Heart right ventricle (tissue), 16 donors: ENCODE measurements around the gene VIPR2. TPM values are rescaled to one million over a fixed set of nuclear protein-coding genes. Genes with fewer than 3 reads are reported as not detected.
A peak's percentile ranks its signal among the peaks of the same experiment; 100 is the strongest.

Source experiments
- ATAC-seq, 8 donors: fragments of 200-7000 bp; cut with Tn5 transposase; one replicate each; pipeline ENCODE4 v1.9.1; 2020; ENCODE audit warnings: mild to moderate bottlenecking in 8 of 8, moderate library complexity in 8 of 8, moderate number of reproducible peaks in 1 of 8
- DNase-seq, 2 donors: peaks; one replicate each; pipeline ENCODE4 v3.0.0-alpha.2; 2020
- H3K27ac ChIP-seq, 10 donors: fragments of 200-600 bp; sonication (generic) in 2 of 10; one replicate each; pipeline versions ENCODE4 v1.5.0 to v1.8.0; 2020 to 2022; ENCODE audit warnings: mild to moderate bottlenecking in 3 of 10
- H3K27me3 ChIP-seq, 7 donors: fragments of 200-600 bp; one replicate each; pipeline ENCODE4 v1.8.0; 2021 to 2022; ENCODE audit warnings: mild to moderate bottlenecking in 2 of 7
- H3K36me3 ChIP-seq, 9 donors: fragments of 200-600 bp; sonication (generic) in 1 of 9; one replicate each; pipeline versions ENCODE4 v1.5.0 to v1.8.0; 2020 to 2022; ENCODE audit warnings: mild to moderate bottlenecking in 2 of 9
- H3K4me1 ChIP-seq, 9 donors: fragments of 200-600 bp; sonication (generic) in 1 of 9; one replicate each; pipeline versions ENCODE4 v1.5.0 to v1.8.0; 2020 to 2022; ENCODE audit warnings: mild to moderate bottlenecking in 4 of 9
- H3K4me3 ChIP-seq, 10 donors: fragments of 200-600 bp; sonication (generic) in 2 of 10; one replicate each; pipeline versions ENCODE4 v1.5.0 to v1.8.0; 2020 to 2022; ENCODE audit warnings: mild to moderate bottlenecking in 7 of 10, moderate library complexity in 2 of 10
- H3K9me3 ChIP-seq, 11 donors: fragments of 200-600 bp in 10 of 11; sonication (generic) in 2 of 11; one replicate each; pipeline versions ENCODE4 v1.5.0 to v1.8.0; 2013 to 2022; ENCODE audit warnings: mild to moderate bottlenecking in 2 of 11, control low read depth in 1 of 11, moderate library complexity in 1 of 11
- CTCF ChIP-seq, 9 donors: fragments of 200-600 bp; sonication (generic) in 2 of 9; IDR thresholded peaks; one replicate each; pipeline versions ENCODE4 v1.5.0 to v1.8.0; 2021 to 2022; ENCODE audit warnings: antibody characterized with exemption in 9 of 9, mild to moderate bottlenecking in 5 of 9, moderate library complexity in 1 of 9
- WGBS, 2 donors: extraction: QIAGEN DNeasy Blood & Tissue Kit; methylation state at CpG; one replicate each; pipeline ENCODE4 v1.1.7; 2013; ENCODE audit warnings: inconsistent platforms in 1 of 2; 5-methylcytosine and 5-hydroxymethylcytosine counted together
- intact Hi-C, 10 donors: fragments of 100-400 bp; cut with DNase I; formaldehyde crosslinking; loops; one replicate each; pipeline versions ENCODE4 v1.11.1 to v1.14.2; 2022
- polyA plus RNA-seq, 2 donors: library from polyadenylated mRNA; stranded (reverse); fragments of 200-250 nt; gene quantifications; one replicate each; pipeline ENCODE4 v1.2.3, GENCODE V29; 2013
- total RNA-seq, 10 donors: library from RNA; stranded (reverse); fragmentation: NEBNext Ultra II Directional in 3 of 10; extraction: Animal tissue kit (Norgen Biotek cat#: 25700) in 3 of 10; gene quantifications; one replicate each; pipeline versions ENCODE4 v1.2.1 to v1.2.4, GENCODE V29; 2021 to 2023
- donor health status: Arrhythmogenic right ventricular cardiomyopathy.
- donor health status: ischemic (EF 13 %, LVEDD 7.1; RV severe dilation, severe dysfunction).
- donor health status: healthy with polysubstance abuse.
- donor health status: DM: no; HTN: yes; CAD: no.
- donor health status: DM: no; HTN: no; CAD: no.
- donor health status: ischemic (EF 25% LVEDD 6.9; RV normal size, moderate dysfunction).
- donor health status: ischemic (EF 25% LVEDD 5.7; RV mildly dilated, moderate dysfunction).
- donor health status: healthy.
- donor health status: DM: yes; HTN: yes; CAD: no.
- donor health status: Ischemic cardiomyopathy.
- donor health status: ischemic (EF 35%, LVEDD 5.7; RV mildly dilated, moderate dysfunction).
- donor health status: nonischemic (EF 11% LVEDD 7.7; RV severe dilation, severe dysfunction).
- donor health status: DM: yes; HTN: yes; CAD: no.
- donor health status: PGD.
- donor health status: ischemic (EF 29% LVEDD 5.4; RV normal size, mild dysfunction).
- donor health status: nonischemic (EF 23%, LVEDD 6.1; RV moderate dilation, normal function).

VIPR2 gene
- total and polyA plus RNA-seq, 12 donors = 3.0 to 30.6 (median 19.1) TPM

GRCh38 chr7:159091041-159091440 is 53.6 kb downstream of the VIPR2 start:
- DNase-seq (no peak), ATAC-seq (no peak)
- peaks cover 0 to 59% (median 17%) of the 10 kb centered on the region in 9 donors for H3K4me1 ChIP-seq
- no peaks in the 10 kb centered on the region for H3K9me3 ChIP-seq
- 80 to 84% methylated on average over 13 of the region's 13 CpGs for WGBS, 2 donors
- intact Hi-C loops = no loop called here
- no peak for TF ChIP-seq CTCF (IDR thresholded peaks at IDR 0.05)
- H3K36me3 ChIP-seq = peaks cover 0 to 3% (median 0%) of the 10 kb centered on the region in 9 donors
- peak overlapping the region in 1 of 10 donors; percentile 60 for H3K27ac ChIP-seq
- no peak overlapping the region for H3K4me3 ChIP-seq
- H3K27me3 ChIP-seq = no peaks in the 10 kb centered on the region

GRCh38 chr7:159088016-159088865 is 56.4 kb downstream of the VIPR2 start:
- no peaks in the 10 kb centered on the region for H3K27me3 ChIP-seq
- H3K9me3 ChIP-seq = no peaks in the 10 kb centered on the region
- no peak for TF ChIP-seq CTCF (IDR thresholded peaks at IDR 0.05)
- H3K4me3 ChIP-seq = no peak overlapping the region
- no peak for ATAC-seq
- peaks cover 0 to 51% (median 20%) of the 10 kb centered on the region in 9 donors for H3K4me1 ChIP-seq
- H3K27ac ChIP-seq = no peak overlapping the region
- 88 to 90% methylated on average over 18 of the region's 18 CpGs for WGBS, 2 donors
- intact Hi-C loops = no loop called here
- H3K36me3 ChIP-seq = peaks cover 0 to 3% (median 0%) of the 10 kb centered on the region in 9 donors
- DNase-seq = no peak

- Histone ChIP-seq H3K9me3 (no peaks in the 10 kb centered on the region), H3K4me1 (peaks cover 0 to 44% (median 19%) of the 10 kb centered on the region in 9 donors), H3K4me3 (no peak overlapping the region), H3K27me3 (no peaks in the 10 kb centered on the region), H3K27ac (peak overlapping the region in 2 of 10 donors; percentile 4 to 21), H3K36me3 (peaks cover 0 to 3% (median 0%) of the 10 kb centered on the region in 9 donors)
- WGBS, 2 donors = 74 to 79% methylated on average over 10 of the region's 10 CpGs
- TF ChIP-seq CTCF (IDR thresholded peaks at IDR 0.05) = no peak
- DNase-seq (no peak), ATAC-seq (no peak)
- intact Hi-C loops = no loop called here
These were observed 58.3 kb downstream of the VIPR2 start for GRCh38 chr7:159086301-159086925.

- peak overlapping the region in 8 of 10 donors; percentile 50 to 80 (median 67) for H3K27ac ChIP-seq
- 67 to 71% methylated on average over 27 of the region's 27 CpGs for WGBS, 2 donors
- intact Hi-C loops = no loop called here
- peaks cover 0 to 3% (median 0%) of the 10 kb centered on the region in 9 donors for H3K36me3 ChIP-seq
- no peaks in the 10 kb centered on the region for H3K27me3 ChIP-seq
- no peak overlapping the region for H3K4me3 ChIP-seq
- peaks cover 0 to 44% (median 19%) of the 10 kb centered on the region in 9 donors for H3K4me1 ChIP-seq
- peaks cover 0 to 4% (median 0%) of the 10 kb centered on the region in 11 donors for H3K9me3 ChIP-seq
- peak in 1 of 2 donors; percentile 55 for DNase-seq
- peak; percentile 79 to 98 (median 90) for ATAC-seq
- peak in 2 of 9 donors; percentile 18 to 21 for TF ChIP-seq CTCF (IDR thresholded peaks at IDR 0.05)
These were observed 60.4 kb downstream of the VIPR2 start for GRCh38 chr7:159084069-159084801.
